Transverse colon (tissue), 3 donors: Measurements from ENCODE around the gene FOXP1.

Source experiments
- CTCF ChIP-seq, 5 experiments: fragments of 200-600 bp in 3 of 5; fragments of 450-650 bp in 2 of 5; sonication (generic) in 3 of 5; IDR thresholded peaks; 1 replicate in 2 of 5; 2 replicates in 3 of 5; pipeline ENCODE4 v1.5.1; 2016 to 2017; ENCODE audit warnings: antibody characterized with exemption in 5 of 5, inconsistent platforms in 3 of 5, mild to moderate bottlenecking in 2 of 5, moderate library complexity in 1 of 5
- EP300 ChIP-seq: sonication (generic); formaldehyde crosslinking; IDR thresholded peaks from one replicate; pipeline ENCODE4 v1.6.1; 2017; ENCODE audit warnings: antibody characterized with exemption, low read depth
- POLR2A ChIP-seq: fragments of 450-650 bp; IDR thresholded peaks from one replicate; pipeline ENCODE4 v1.6.1; 2016; ENCODE audit warnings: antibody characterized with exemption, mild to moderate bottlenecking, moderate library complexity

DNA sequence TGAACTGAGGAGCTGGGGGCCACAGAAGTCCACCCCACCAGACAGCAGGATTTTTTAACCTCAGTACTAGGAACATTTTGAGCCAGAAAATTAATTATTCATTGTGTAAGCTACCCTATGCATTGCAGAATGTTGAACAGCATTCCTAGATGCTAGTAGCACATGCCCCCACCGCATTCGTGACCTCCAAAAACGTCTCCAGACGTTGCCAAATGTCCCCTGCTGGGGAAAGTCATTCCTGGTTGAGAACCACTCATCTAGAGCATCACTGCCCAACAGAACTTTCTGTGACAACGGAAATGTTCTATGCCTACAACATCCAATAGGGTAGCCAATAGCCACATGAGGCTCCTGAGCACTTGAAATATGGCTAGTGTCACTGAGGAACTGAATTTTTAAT, 333.5 kb downstream of the FOXP1 start:
- TF ChIP-seq CTCF (IDR thresholded peaks at IDR 0.05), result no peak
- TF ChIP-seq POLR2A, result no peak
- no peak for TF ChIP-seq EP300
